Measurements from ENCODE around the gene CRK. TPM values are rescaled to one million over a fixed set of nuclear protein-coding genes. Genes with fewer than 3 reads are reported as not detected.
"Not testable (repeated sequence)": the region's sequence is repeated elsewhere in the genome, so short reads cannot be mapped to it uniquely, and the experiment has no call there.

Gene CRK
- total and polyA plus RNA-seq, 11 donors: 17.0 to 49.0 (median 42.2) TPM

GRCh38 chr17:1391577-1391976 lies 64.5 kb downstream of the CRK start:
- DNase-seq: no peak
- Histone ChIP-seq H3K27ac (peak overlapping the region in 11 of 12 donors; percentile 50 to 80 (median 72)), H3K27me3 (no peaks in the 10 kb centered on the region), H3K36me3 (peaks cover 0 to 11% (median 0%) of the 10 kb centered on the region in 9 donors), H3K4me1 (peaks cover 14 to 97% (median 88%) of the 10 kb centered on the region in 12 donors), H3K4me3 (peak overlapping the region in 1 of 12 donors; percentile 1), H3K9me3 (no peaks in the 10 kb centered on the region)
- intact Hi-C loops (cut with DNase I): loop anchor here in 2 of 10 donors (10.0 kb wide), 2 partner anchors 63 to 123 kb away; partner anchors contain the start of genes CRK (in 1 of the 2) and INPP5K (in 1 of the 2)
- ATAC-seq: no peak
- TF ChIP-seq POLR2A (IDR thresholded peaks at IDR 0.05) (no peak), CTCF (IDR thresholded peaks at IDR 0.05) (no peak)
- 77 to 87% (median 84%) methylated on average over 9 of the region's 9 CpGs for WGBS, 4 donors

GRCh38 chr17:1390432-1391367 lies 65.3 kb downstream of the CRK start:
- Histone ChIP-seq H3K4me3 (peak overlapping the region in 8 of 12 donors; percentile 1 to 24 (median 10)), H3K9me3 (no peaks in the 10 kb centered on the region), H3K27ac (peak overlapping the region; percentile 50 to 80 (median 72)), H3K36me3 (peaks cover 0 to 4% (median 0%) of the 10 kb centered on the region in 9 donors), H3K4me1 (peaks cover 16 to 97% (median 89%) of the 10 kb centered on the region in 12 donors), H3K27me3 (no peaks in the 10 kb centered on the region)
- ATAC-seq (peak; percentile 74 to 91 (median 82)), DNase-seq (peak in 1 of 5 donors; percentile 33)
- 7 to 12% (median 8%) methylated on average over 6 of the region's 6 CpGs for whole genome bisulfite sequencing, 4 donors
- intact Hi-C loops (cut with DNase I): loop anchor here in 2 of 10 donors (10.0 kb wide), 2 partner anchors 64 to 124 kb away; partner anchors contain the start of genes CRK (in 1 of the 2) and INPP5K (in 1 of the 2)
- TF ChIP-seq POLR2A (IDR thresholded peaks at IDR 0.05) (no peak), CTCF (IDR thresholded peaks at IDR 0.05) (no peak)

GRCh38 chr17:1387490-1388227 lies 68.4 kb downstream of the CRK start:
- H3K27me3 ChIP-seq; intact Hi-C loops (cut with DNase I); ATAC-seq; DNase-seq; H3K9me3 ChIP-seq; H3K36me3 ChIP-seq; H3K4me3 ChIP-seq: not testable (repeated sequence)
- Histone ChIP-seq H3K4me1 (peaks cover 8 to 99% (median 92%) of the 10 kb centered on the region in 12 donors), H3K27ac (peak overlapping the region in 2 of 12 donors; percentile 6 to 50)
- WGBS, 4 donors: 58 to 68% (median 60%) methylated on average over 21 to 22 of the region's 22 CpGs

- DNase-seq; H3K9me3 ChIP-seq; H3K36me3 ChIP-seq; ATAC-seq; intact Hi-C loops (cut with DNase I); H3K27me3 ChIP-seq; H3K4me3 ChIP-seq: not testable (repeated sequence)
- Histone ChIP-seq H3K4me1 (peaks cover 2 to 98% (median 87%) of the 10 kb centered on the region in 12 donors), H3K27ac (peak overlapping the region in 5 of 12 donors; percentile 17 to 50 (median 30))
- WGBS, 4 donors: 71 to 88% (median 79%) methylated on average over 8 of the region's 8 CpGs
Measured at GRCh38 chr17:1386675-1387190, 69.3 kb downstream of the CRK start.
